Body of pancreas (tissue), 4 donors: ENCODE measurements around the gene RHOC.

Source experiments
- CTCF ChIP-seq, 7 experiments: fragments of 450-650 bp in 4 of 7; fragments of 200-600 bp in 3 of 7; sonication (generic) in 3 of 7; IDR thresholded peaks; one replicate each; pipeline ENCODE4 v1.5.1; 2016 to 2019; ENCODE audit warnings: antibody characterized with exemption in 7 of 7
- POLR2A ChIP-seq, 3 donors: fragments of 450-650 bp; IDR thresholded peaks; one replicate each; pipeline ENCODE4 v1.6.1; 2016; ENCODE audit warnings: antibody characterized with exemption in 3 of 3, mild to moderate bottlenecking in 2 of 3

- TF ChIP-seq CTCF (IDR thresholded peaks at IDR 0.05) (peak in 3 of 7 experiments; percentile 8 to 31 (median 20)), POLR2A (IDR thresholded peaks at IDR 0.05) (no peak)
Observed at GRCh38 chr1:112674986-112675727, 31.8 kb downstream of the RHOC start.
